Kidney (tissue), 14 donors: ENCODE results near the gene FOXD1. TPM values are rescaled to one million over a fixed set of nuclear protein-coding genes. Genes with fewer than 3 reads are reported as not detected.

ENCODE experiments used
- DNase-seq, 5 donors: peaks; one replicate each; pipeline ENCODE4 v3.0.0-alpha.2; 2013 to 2020
- FAIRE-seq: peaks from 2 replicates; lab custom pipeline; 2012; peaks lifted over from hg19 to GRCh38; lab: Jason Lieb, UNC
- H3K27ac ChIP-seq, 2 donors: one replicate each; pipeline ENCODE4 v1.7.0; 2013; ENCODE audit warnings: low read depth in 2 of 2, low read length in 2 of 2, inconsistent platforms in 1 of 2
- H3K27me3 ChIP-seq: one replicate; pipeline ENCODE4 v1.7.1; 2013; ENCODE audit warnings: low read length, inconsistent platforms; ENCODE audit not compliant: control insufficient read depth, insufficient read depth
- H3K36me3 ChIP-seq, 3 donors: one replicate each; pipeline versions ENCODE4 v1.7.0 to v1.7.1; 2013; ENCODE audit warnings: low read length in 3 of 3, control low read depth in 1 of 3, inconsistent platforms in 1 of 3; ENCODE audit not compliant: insufficient read depth in 3 of 3, control insufficient read depth in 2 of 3
- H3K4me1 ChIP-seq, 3 donors: one replicate each; pipeline versions ENCODE4 v1.7.0 to v1.7.1; 2013; ENCODE audit warnings: low read length in 3 of 3, inconsistent platforms in 1 of 3, low read depth in 1 of 3; ENCODE audit not compliant: control insufficient read depth in 2 of 3, insufficient read depth in 2 of 3
- H3K4me3 ChIP-seq, 3 donors: one replicate each; pipeline versions ENCODE4 v1.7.0 to v1.8.1; 2013; ENCODE audit warnings: low read length in 3 of 3, control low read depth in 1 of 3, inconsistent platforms in 1 of 3
- H3K9ac ChIP-seq, 3 donors: one replicate each; pipeline versions ENCODE4 v1.7.0 to v1.7.1; 2013; ENCODE audit warnings: low read length in 3 of 3, control low read depth in 1 of 3, inconsistent platforms in 1 of 3
- H3K9me3 ChIP-seq, 3 donors: one replicate each; pipeline versions ENCODE4 v1.7.0 to v1.7.1; 2013; ENCODE audit warnings: low read length in 3 of 3, control low read depth in 1 of 3, inconsistent platforms in 1 of 3; ENCODE audit not compliant: control insufficient read depth in 2 of 3, insufficient read depth in 1 of 3
- CTCF ChIP-seq: IDR thresholded peaks from 3 replicates; pipeline ENCODE4 v1.5.1; 2012; ENCODE audit warnings: mild to moderate bottlenecking, moderate library complexity, borderline replicate concordance; ENCODE audit not compliant: insufficient read depth; ENCODE audit errors: extremely low read depth
- intact Hi-C: fragments of 100-400 bp; cut with DNase I; formaldehyde crosslinking; loops from one replicate; pipeline ENCODE4 v1.11.1; 2022
- polyA plus RNA-seq: library from polyadenylated mRNA; stranded (reverse); fragments of 350-450 nt; fragmentation: Illumina TruSeq; extraction: RNeasy Lipid Tissue Mini Kit (QIAGEN cat#74804); gene quantifications from one replicate; pipeline ENCODE4 v1.2.3, GENCODE V29; 2014; ENCODE audit warnings: low read depth, low replicate concordance; ENCODE audit not compliant: insufficient read depth
- total RNA-seq: library from RNA; stranded (reverse); fragmentation: NEBNext Ultra II Directional; extraction: Animal tissue kit (Norgen Biotek cat#: 25700); gene quantifications from one replicate; pipeline ENCODE4 v1.2.1, GENCODE V29; 2021
- donor health status: control.
- donor health status: control.
- donor health status: control.
- donor health status: control.
- donor health status: control.
- donor health status: DM: yes; HTN: yes; CAD: no.
- donor health status: Normal renal cell carcinoma (clear cell type).

The FOXD1 gene
- total and polyA plus RNA-seq, 2 donors from 2014 or later = 2.5 to 5.9 TPM

GRCh38 chr5:73417303-73418034, 31.1 kb downstream of the FOXD1 start:
- intact Hi-C loops = no loop called here
- DNase-seq (peak in 4 of 5 donors; percentile 68 to 87 (median 76)), FAIRE-seq (no peak)
- H3K4me1 ChIP-seq = peaks cover 0 to 3% (median 2%) of the 10 kb centered on the region in 3 donors
- no peaks in the 10 kb centered on the region for H3K36me3 ChIP-seq
- H3K27me3 ChIP-seq = peaks cover 6% of the 10 kb centered on the region
- H3K9me3 ChIP-seq = no peaks in the 10 kb centered on the region
- H3K9ac ChIP-seq = no peak overlapping the region
- H3K4me3 ChIP-seq = no peak overlapping the region
- H3K27ac ChIP-seq = no peak overlapping the region
- TF ChIP-seq CTCF = no peak

GRCh38 chr5:73415617-73416016, 33.0 kb downstream of the FOXD1 start:
- H3K9me3 ChIP-seq = no peaks in the 10 kb centered on the region
- H3K4me1 ChIP-seq = peaks cover 0 to 3% (median 2%) of the 10 kb centered on the region in 3 donors
- H3K27me3 ChIP-seq = peaks cover 4% of the 10 kb centered on the region
- H3K9ac ChIP-seq = no peak overlapping the region
- TF ChIP-seq CTCF = no peak
- no peak for DNase-seq
- no peak overlapping the region for H3K4me3 ChIP-seq
- no peaks in the 10 kb centered on the region for H3K36me3 ChIP-seq
- intact Hi-C loops = no loop called here
- no peak overlapping the region for H3K27ac ChIP-seq
- no peak for FAIRE-seq

- H3K4me1 ChIP-seq = peaks cover 0 to 3% (median 1%) of the 10 kb centered on the region in 3 donors
- no peaks in the 10 kb centered on the region for H3K36me3 ChIP-seq
- no peak overlapping the region for H3K9ac ChIP-seq
- intact Hi-C loops = no loop called here
- H3K27me3 ChIP-seq = no peaks in the 10 kb centered on the region
- H3K27ac ChIP-seq = no peak overlapping the region
- no peak for FAIRE-seq
- no peak overlapping the region for H3K4me3 ChIP-seq
- no peak for TF ChIP-seq CTCF
- DNase-seq = no peak
- no peaks in the 10 kb centered on the region for H3K9me3 ChIP-seq
Measured at GRCh38 chr5:73415171-73415570, 33.4 kb downstream of the FOXD1 start.

GRCh38 chr5:73412597-73412988, 36.0 kb downstream of the FOXD1 start:
- no peaks in the 10 kb centered on the region for H3K36me3 ChIP-seq
- no peaks in the 10 kb centered on the region for H3K27me3 ChIP-seq
- H3K9ac ChIP-seq = no peak overlapping the region
- no peak for DNase-seq
- no peak overlapping the region for H3K27ac ChIP-seq
- H3K4me3 ChIP-seq = no peak overlapping the region
- FAIRE-seq = no peak
- TF ChIP-seq CTCF = no peak
- intact Hi-C loops = no loop called here
- no peaks in the 10 kb centered on the region for H3K4me1 ChIP-seq
- no peaks in the 10 kb centered on the region for H3K9me3 ChIP-seq
